ENCODE results near the gene KAT14.
"Not testable (repeated sequence)": the region's sequence is repeated elsewhere in the genome, so short reads cannot be mapped to it uniquely, and the experiment has no call there.

KAT14 gene, protein sequence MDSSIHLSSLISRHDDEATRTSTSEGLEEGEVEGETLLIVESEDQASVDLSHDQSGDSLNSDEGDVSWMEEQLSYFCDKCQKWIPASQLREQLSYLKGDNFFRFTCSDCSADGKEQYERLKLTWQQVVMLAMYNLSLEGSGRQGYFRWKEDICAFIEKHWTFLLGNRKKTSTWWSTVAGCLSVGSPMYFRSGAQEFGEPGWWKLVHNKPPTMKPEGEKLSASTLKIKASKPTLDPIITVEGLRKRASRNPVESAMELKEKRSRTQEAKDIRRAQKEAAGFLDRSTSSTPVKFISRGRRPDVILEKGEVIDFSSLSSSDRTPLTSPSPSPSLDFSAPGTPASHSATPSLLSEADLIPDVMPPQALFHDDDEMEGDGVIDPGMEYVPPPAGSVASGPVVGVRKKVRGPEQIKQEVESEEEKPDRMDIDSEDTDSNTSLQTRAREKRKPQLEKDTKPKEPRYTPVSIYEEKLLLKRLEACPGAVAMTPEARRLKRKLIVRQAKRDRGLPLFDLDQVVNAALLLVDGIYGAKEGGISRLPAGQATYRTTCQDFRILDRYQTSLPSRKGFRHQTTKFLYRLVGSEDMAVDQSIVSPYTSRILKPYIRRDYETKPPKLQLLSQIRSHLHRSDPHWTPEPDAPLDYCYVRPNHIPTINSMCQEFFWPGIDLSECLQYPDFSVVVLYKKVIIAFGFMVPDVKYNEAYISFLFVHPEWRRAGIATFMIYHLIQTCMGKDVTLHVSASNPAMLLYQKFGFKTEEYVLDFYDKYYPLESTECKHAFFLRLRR

DNA sequence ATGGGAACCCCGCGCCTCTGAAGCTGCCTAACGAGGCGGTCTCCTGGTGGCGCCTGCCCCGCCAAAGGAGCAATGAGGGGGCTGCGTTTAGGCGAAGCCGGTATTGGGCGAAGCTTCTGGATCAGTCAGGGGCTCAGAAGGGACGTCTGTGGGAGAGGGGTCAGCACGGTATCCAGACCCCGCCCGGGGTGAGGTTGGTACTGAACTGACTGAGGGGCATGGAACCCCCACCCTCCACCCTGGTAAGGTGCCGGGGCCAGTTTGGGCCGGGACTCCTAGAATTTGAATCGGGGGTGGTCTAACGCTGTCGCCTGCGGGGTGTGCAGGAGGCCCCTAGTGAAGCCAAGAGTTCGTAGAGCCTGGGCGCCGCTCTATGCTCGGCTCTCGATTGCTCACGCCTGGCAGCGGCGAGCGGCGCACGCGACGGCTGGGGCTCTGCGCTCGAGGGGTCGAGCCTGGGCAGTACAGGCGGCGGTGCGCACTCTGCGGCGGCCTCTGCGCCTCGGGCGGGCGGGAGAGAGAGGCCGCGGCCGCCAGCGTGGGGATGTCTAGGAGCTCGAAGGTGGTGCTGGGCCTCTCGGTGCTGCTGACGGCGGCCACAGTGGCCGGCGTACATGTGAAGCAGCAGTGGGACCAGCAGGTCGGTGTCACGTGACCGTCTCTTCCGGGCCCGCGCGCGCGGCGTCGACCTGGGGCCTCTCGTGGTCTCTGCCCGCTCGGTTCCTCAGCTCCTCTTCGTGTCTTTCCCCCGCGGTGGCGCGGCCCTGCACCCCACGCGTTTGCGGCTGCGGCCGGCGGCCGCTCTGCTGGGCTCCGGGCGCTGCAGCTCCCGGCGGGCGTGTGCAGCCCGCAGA is at the start of gene KAT14, which contains the start of gene PET117:
TSS of gene KAT14 (plus strand) at position 452 of the 854 bp plus-strand sequence. CDS start 4,798 bp downstream, outside the sequence.
TSS of gene PET117 (plus strand) at position 452 of the 854 bp plus-strand sequence. CDS start at position 545, 93 bp downstream.
- ATAC-seq (ENCODE audit: low read depth) (peak; percentile 90), DNase-seq (ENCODE audit: low spot score) (peak; percentile 81)
- no peaks in the 10 kb centered on the region for H3K9me3 ChIP-seq (ENCODE audit: severe bottlenecking)
- H3K27ac ChIP-seq (ENCODE audit: poor library complexity, severe bottlenecking), result peak within 1 kb of the TSS; percentile 63
- peaks cover 8% of the 10 kb centered on the region for H3K36me3 ChIP-seq (ENCODE audit: low read depth)
- no peaks in the 10 kb centered on the region for H3K27me3 ChIP-seq (ENCODE audit: insufficient read depth, poor library complexity, severe bottlenecking)
- TF ChIP-seq, protein P1, sequence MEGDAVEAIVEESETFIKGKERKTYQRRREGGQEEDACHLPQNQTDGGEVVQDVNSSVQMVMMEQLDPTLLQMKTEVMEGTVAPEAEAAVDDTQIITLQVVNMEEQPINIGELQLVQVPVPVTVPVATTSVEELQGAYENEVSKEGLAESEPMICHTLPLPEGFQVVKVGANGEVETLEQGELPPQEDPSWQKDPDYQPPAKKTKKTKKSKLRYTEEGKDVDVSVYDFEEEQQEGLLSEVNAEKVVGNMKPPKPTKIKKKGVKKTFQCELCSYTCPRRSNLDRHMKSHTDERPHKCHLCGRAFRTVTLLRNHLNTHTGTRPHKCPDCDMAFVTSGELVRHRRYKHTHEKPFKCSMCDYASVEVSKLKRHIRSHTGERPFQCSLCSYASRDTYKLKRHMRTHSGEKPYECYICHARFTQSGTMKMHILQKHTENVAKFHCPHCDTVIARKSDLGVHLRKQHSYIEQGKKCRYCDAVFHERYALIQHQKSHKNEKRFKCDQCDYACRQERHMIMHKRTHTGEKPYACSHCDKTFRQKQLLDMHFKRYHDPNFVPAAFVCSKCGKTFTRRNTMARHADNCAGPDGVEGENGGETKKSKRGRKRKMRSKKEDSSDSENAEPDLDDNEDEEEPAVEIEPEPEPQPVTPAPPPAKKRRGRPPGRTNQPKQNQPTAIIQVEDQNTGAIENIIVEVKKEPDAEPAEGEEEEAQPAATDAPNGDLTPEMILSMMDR (IDR thresholded peaks at IDR 0.05; ENCODE audit: poor library complexity, severe bottlenecking), result no peak
- H3K4me3 ChIP-seq (ENCODE audit: severe bottlenecking), result peak within 1 kb of the TSS; percentile 76
- H3K4me1 ChIP-seq (ENCODE audit: insufficient read depth, poor library complexity, severe bottlenecking), result peaks cover 4% of the 10 kb centered on the region

DNA sequence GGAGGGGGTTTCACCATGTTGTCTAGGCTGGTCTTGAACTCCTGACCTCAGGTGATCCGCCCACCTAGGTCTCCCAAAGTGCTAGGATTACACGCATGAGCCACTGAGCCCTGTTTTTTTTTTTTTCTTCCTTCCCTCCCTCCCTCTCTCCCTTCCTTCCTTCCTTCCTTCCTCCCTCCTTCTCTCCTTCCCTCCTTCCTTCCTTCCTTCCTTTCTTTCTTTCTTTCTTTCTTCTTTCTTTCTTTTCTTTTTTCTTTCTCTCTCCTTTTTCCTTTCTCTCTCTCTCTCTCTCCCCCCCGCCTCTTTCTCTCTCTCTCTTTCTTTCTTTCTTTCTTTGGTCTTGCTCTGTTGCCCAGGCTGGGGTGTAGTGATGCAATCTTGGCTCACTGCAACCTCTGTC is 49.4 kb upstream of the KAT14 start:
- ATAC-seq (ENCODE audit: low read depth); H3K36me3 ChIP-seq (ENCODE audit: low read depth); H3K4me3 ChIP-seq (ENCODE audit: severe bottlenecking); H3K27me3 ChIP-seq (ENCODE audit: insufficient read depth, poor library complexity, severe bottlenecking); H3K4me1 ChIP-seq (ENCODE audit: insufficient read depth, poor library complexity, severe bottlenecking); DNase-seq (ENCODE audit: low spot score); H3K9me3 ChIP-seq (ENCODE audit: severe bottlenecking); H3K27ac ChIP-seq (ENCODE audit: poor library complexity, severe bottlenecking): not testable (repeated sequence)

DNA sequence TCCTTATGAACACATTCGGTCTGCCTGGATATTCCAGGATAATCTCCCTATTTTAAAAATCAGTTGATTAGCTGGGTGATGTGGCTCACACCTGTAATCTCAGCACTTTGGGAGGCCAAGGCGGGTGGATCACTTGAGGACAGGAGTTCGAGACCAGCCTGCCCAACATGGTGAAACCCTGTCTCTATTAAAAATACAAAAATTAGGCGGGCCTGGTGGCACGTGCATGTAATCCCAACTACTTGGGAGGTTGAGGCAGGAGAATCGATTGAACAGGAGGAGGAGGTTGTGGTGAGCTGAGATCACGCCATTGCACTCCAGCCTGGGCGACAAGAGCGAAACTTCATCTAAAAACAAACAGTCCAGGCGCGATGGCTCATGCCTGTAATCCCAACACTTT is 48.8 kb upstream of the KAT14 start:
- not testable (repeated sequence) for H3K27ac ChIP-seq (ENCODE audit: poor library complexity, severe bottlenecking); H3K36me3 ChIP-seq (ENCODE audit: low read depth); ATAC-seq (ENCODE audit: low read depth); H3K4me3 ChIP-seq (ENCODE audit: severe bottlenecking); H3K27me3 ChIP-seq (ENCODE audit: insufficient read depth, poor library complexity, severe bottlenecking); DNase-seq (ENCODE audit: low spot score); H3K4me1 ChIP-seq (ENCODE audit: insufficient read depth, poor library complexity, severe bottlenecking); H3K9me3 ChIP-seq (ENCODE audit: severe bottlenecking)

DNA sequence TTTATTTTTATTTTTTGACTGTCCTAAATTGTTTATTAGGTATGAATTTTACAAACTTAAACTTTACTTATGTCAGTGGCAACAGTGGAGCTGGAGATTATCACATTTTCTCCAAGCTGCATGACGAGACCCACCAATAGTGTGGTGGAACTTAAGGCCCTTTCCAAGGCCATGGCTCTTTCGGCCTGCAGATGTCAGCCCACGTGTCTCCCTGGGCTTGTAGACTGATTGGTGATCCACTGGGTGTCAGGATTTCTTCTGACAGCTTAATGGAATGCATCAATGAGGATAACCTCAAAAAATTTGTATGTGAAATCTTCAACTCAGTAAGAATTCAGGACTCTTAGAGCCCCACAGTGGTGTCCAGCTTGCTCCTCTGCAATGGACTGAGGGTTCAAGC is 47.6 kb upstream of the KAT14 start:
- Histone ChIP-seq H3K27ac (ENCODE audit: poor library complexity, severe bottlenecking) (no peak overlapping the region), H3K27me3 (ENCODE audit: insufficient read depth, poor library complexity, severe bottlenecking) (no peaks in the 10 kb centered on the region), H3K4me3 (ENCODE audit: severe bottlenecking) (no peak overlapping the region), H3K9me3 (ENCODE audit: severe bottlenecking) (no peaks in the 10 kb centered on the region), H3K36me3 (ENCODE audit: low read depth) (no peaks in the 10 kb centered on the region), H3K4me1 (ENCODE audit: insufficient read depth, poor library complexity, severe bottlenecking) (no peaks in the 10 kb centered on the region)
- TF ChIP-seq, protein P1 (IDR thresholded peaks at IDR 0.05; ENCODE audit: poor library complexity, severe bottlenecking), result no peak
- ATAC-seq (ENCODE audit: low read depth), result no peak
- DNase-seq (ENCODE audit: low spot score), result no peak

DNA sequence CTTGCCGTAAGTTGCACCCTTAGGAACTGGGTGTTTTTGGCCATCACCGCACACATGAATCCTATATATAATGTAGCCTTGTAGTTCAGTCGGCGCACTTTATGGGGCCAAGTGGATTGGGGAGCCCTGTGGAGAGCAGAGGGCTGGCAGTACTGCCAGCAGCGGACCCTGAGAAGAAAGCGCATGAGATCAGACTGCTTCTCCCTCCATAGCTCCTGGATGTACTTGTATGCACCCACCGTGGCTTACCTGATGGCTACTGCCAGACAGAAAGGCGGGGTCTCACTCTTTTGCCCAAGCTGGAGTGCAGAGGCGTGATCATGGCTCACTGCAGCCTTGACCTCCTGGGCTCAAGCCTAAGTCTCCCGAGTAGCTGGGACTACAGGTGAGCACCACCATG is 47.2 kb upstream of the KAT14 start:
- Histone ChIP-seq H3K9me3 (ENCODE audit: severe bottlenecking) (no peaks in the 10 kb centered on the region), H3K27ac (ENCODE audit: poor library complexity, severe bottlenecking) (no peak overlapping the region), H3K36me3 (ENCODE audit: low read depth) (no peaks in the 10 kb centered on the region), H3K4me3 (ENCODE audit: severe bottlenecking) (no peak overlapping the region), H3K4me1 (ENCODE audit: insufficient read depth, poor library complexity, severe bottlenecking) (no peaks in the 10 kb centered on the region), H3K27me3 (ENCODE audit: insufficient read depth, poor library complexity, severe bottlenecking) (no peaks in the 10 kb centered on the region)
- TF ChIP-seq, protein P1 (IDR thresholded peaks at IDR 0.05; ENCODE audit: poor library complexity, severe bottlenecking), result no peak
- ATAC-seq (ENCODE audit: low read depth) (no peak), DNase-seq (ENCODE audit: low spot score) (no peak)
